SK-N-SH treated with all-trans-retinoic acid at 6 μM for 48 hours (cell line): Measurements from ENCODE around the gene EPHB6.

Experiments used
- ATAC-seq: fragments of 200-7000 bp; cut with Tn5 transposase; 3 replicates; pipeline ENCODE4 v1.9.1; 2020; ENCODE audit warnings: mild to moderate bottlenecking, moderate library complexity
- ARNTL ChIP-seq: fragments of 450-650 bp; formaldehyde crosslinking; IDR thresholded peaks from 2 replicates; pipeline ENCODE4 v1.5.0; 2020; ENCODE audit warnings: low read depth, mild to moderate bottlenecking, moderate library complexity, borderline replicate concordance
- BACH2 ChIP-seq: fragments of 250-450 bp; sonication (Bioruptor Pico); IDR thresholded peaks from 2 replicates; pipeline ENCODE4 v1.9.0; 2021; ENCODE audit warnings: mild to moderate bottlenecking, borderline replicate concordance
- CREB5 ChIP-seq: fragments of 250-450 bp; sonication (Bioruptor Pico); IDR thresholded peaks from 2 replicates; pipeline ENCODE4 v1.5.1; 2020; ENCODE audit warnings: low read depth, mild to moderate bottlenecking, moderate library complexity
- CSDC2 ChIP-seq: fragments of 250-450 bp; sonication (Bioruptor Pico); IDR thresholded peaks from 2 replicates; pipeline ENCODE4 v1.5.0; 2020; ENCODE audit warnings: mild to moderate bottlenecking, moderate library complexity
- CSRNP3 ChIP-seq: fragments of 250-450 bp; sonication (Bioruptor Pico); IDR thresholded peaks from 2 replicates; pipeline ENCODE4 v1.5.1; 2021; ENCODE audit warnings: mild to moderate bottlenecking, moderate library complexity
- ESRRG ChIP-seq: fragments of 250-450 bp; sonication (Bioruptor Pico); IDR thresholded peaks from 2 replicates; pipeline ENCODE4 v1.6.1; 2021; ENCODE audit warnings: mild to moderate bottlenecking
- GLIS3 ChIP-seq: fragments of 250-450 bp; sonication (Bioruptor Pico); IDR thresholded peaks from 2 replicates; pipeline ENCODE4 v1.5.0; 2020; ENCODE audit warnings: mild to moderate bottlenecking, moderate library complexity
- ISL1 ChIP-seq: fragments of 250-450 bp; sonication (Bioruptor Pico); IDR thresholded peaks from 2 replicates; pipeline ENCODE4 v2.1.2; 2022; ENCODE audit warnings: mild to moderate bottlenecking, moderate library complexity
- OSR1 ChIP-seq: fragments of 250-450 bp; sonication (Bioruptor Pico); IDR thresholded peaks from 2 replicates; pipeline ENCODE4 v1.8.0; 2022; ENCODE audit warnings: moderate library complexity, mild to moderate bottlenecking, inconsistent platforms
- POU6F1 ChIP-seq: fragments of 250-450 bp; sonication (Bioruptor Pico); IDR thresholded peaks from 2 replicates; pipeline ENCODE4 v1.8.0; 2021; ENCODE audit warnings: low read depth, mild to moderate bottlenecking, moderate library complexity, borderline replicate concordance
- PPARA ChIP-seq: fragments of 250-450 bp; sonication (Bioruptor Pico); IDR thresholded peaks from 2 replicates; pipeline ENCODE4 v1.5.0; 2020; ENCODE audit warnings: mild to moderate bottlenecking, borderline replicate concordance
- RARB ChIP-seq: fragments of 250-450 bp; sonication (Bioruptor Pico); IDR thresholded peaks from 2 replicates; pipeline ENCODE4 v1.8.0; 2021; ENCODE audit warnings: mild to moderate bottlenecking, moderate library complexity
- TCF4 ChIP-seq: fragments of 250-450 bp; sonication (Bioruptor Pico); IDR thresholded peaks from 2 replicates; pipeline ENCODE4 v1.8.0; 2021; ENCODE audit warnings: mild to moderate bottlenecking, moderate library complexity, borderline replicate concordance
- TOX ChIP-seq: fragments of 250-450 bp; sonication (Bioruptor Pico); IDR thresholded peaks from 2 replicates; pipeline ENCODE4 v1.8.0; 2021; ENCODE audit warnings: mild to moderate bottlenecking, moderate library complexity, borderline replicate concordance
- ZC3H10 ChIP-seq: fragments of 250-450 bp; sonication (Bioruptor Pico); IDR thresholded peaks from 2 replicates; pipeline ENCODE4 v1.5.1; 2021; ENCODE audit warnings: mild to moderate bottlenecking, moderate library complexity
- ZFP3 ChIP-seq: fragments of 250-450 bp; sonication (Bioruptor Pico); IDR thresholded peaks from 2 replicates; pipeline ENCODE4 v1.5.0; 2020; ENCODE audit warnings: mild to moderate bottlenecking, moderate library complexity
- ZFP30 ChIP-seq: fragments of 450-650 bp; formaldehyde crosslinking; IDR thresholded peaks from 2 replicates; pipeline ENCODE4 v1.5.0; 2022; ENCODE audit warnings: mild to moderate bottlenecking, moderate library complexity
- ZNF565 ChIP-seq: fragments of 450-650 bp; formaldehyde crosslinking; conservative IDR thresholded peaks from 2 replicates; pipeline ENCODE4 v1.5.0; 2020; ENCODE audit warnings: low read depth, mild to moderate bottlenecking, moderate library complexity
- ZNF70 ChIP-seq: fragments of 450-650 bp; formaldehyde crosslinking; IDR thresholded peaks from 2 replicates; pipeline ENCODE4 v1.5.0; 2020; ENCODE audit warnings: mild to moderate bottlenecking, moderate library complexity
- ZNF8 ChIP-seq: fragments of 450-650 bp; formaldehyde crosslinking; IDR thresholded peaks from 2 replicates; pipeline ENCODE4 v1.5.0; 2020; ENCODE audit warnings: mild to moderate bottlenecking, moderate library complexity
- TF ChIP-seq, protein P1 (sequence below): fragments of 250-450 bp; sonication (Bioruptor Pico); IDR thresholded peaks from 2 replicates; pipeline ENCODE4 v1.5.0; 2020; ENCODE audit warnings: mild to moderate bottlenecking, moderate library complexity

EPHB6 gene

DNA sequence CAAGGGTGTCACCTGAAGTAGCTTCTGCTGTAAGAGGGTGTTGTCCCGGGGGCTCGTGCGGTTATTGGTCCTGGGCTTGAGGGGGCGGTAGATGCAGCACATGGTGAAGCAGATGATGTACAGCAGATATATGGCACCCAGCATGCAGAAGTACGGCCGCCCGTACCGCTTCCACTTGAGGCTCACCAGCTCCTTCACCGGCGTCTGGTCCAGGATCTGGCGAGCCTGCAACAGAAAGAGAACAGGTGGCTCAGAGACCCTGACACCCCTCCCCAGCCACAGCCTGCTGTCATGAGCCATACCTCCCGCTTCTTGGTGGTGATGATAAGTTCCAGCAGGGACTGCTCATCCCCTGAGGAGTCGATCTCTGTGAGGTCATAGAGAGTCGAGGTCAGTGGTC lies 20.6 kb downstream of the EPHB6 start:
- ATAC-seq: no peak
- TF ChIP-seq, protein P1, sequence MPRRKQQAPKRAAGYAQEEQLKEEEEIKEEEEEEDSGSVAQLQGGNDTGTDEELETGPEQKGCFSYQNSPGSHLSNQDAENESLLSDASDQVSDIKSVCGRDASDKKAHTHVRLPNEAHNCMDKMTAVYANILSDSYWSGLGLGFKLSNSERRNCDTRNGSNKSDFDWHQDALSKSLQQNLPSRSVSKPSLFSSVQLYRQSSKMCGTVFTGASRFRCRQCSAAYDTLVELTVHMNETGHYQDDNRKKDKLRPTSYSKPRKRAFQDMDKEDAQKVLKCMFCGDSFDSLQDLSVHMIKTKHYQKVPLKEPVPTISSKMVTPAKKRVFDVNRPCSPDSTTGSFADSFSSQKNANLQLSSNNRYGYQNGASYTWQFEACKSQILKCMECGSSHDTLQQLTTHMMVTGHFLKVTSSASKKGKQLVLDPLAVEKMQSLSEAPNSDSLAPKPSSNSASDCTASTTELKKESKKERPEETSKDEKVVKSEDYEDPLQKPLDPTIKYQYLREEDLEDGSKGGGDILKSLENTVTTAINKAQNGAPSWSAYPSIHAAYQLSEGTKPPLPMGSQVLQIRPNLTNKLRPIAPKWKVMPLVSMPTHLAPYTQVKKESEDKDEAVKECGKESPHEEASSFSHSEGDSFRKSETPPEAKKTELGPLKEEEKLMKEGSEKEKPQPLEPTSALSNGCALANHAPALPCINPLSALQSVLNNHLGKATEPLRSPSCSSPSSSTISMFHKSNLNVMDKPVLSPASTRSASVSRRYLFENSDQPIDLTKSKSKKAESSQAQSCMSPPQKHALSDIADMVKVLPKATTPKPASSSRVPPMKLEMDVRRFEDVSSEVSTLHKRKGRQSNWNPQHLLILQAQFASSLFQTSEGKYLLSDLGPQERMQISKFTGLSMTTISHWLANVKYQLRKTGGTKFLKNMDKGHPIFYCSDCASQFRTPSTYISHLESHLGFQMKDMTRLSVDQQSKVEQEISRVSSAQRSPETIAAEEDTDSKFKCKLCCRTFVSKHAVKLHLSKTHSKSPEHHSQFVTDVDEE: no peak
- TF ChIP-seq POU6F1 (CRISPR knock-in tag): no peak
- no peak for TF ChIP-seq ZC3H10 (CRISPR knock-in tag)
- TF ChIP-seq ZNF565 (CRISPR knock-in tag): no peak
- TF ChIP-seq TOX: no peak
- no peak for TF ChIP-seq ISL1 (CRISPR knock-in tag)
- TF ChIP-seq PPARA (CRISPR knock-in tag): no peak
- no peak for TF ChIP-seq CREB5 (CRISPR knock-in tag)
- no peak for TF ChIP-seq CSDC2 (CRISPR knock-in tag)
- TF ChIP-seq BACH2 (CRISPR knock-in tag): no peak
- no peak for TF ChIP-seq ZNF8 (CRISPR knock-in tag)
- TF ChIP-seq TCF4: no peak
- no peak for TF ChIP-seq OSR1 (CRISPR knock-in tag)
- no peak for TF ChIP-seq ZFP3 (CRISPR knock-in tag)
- TF ChIP-seq CSRNP3 (CRISPR knock-in tag): no peak
- no peak for TF ChIP-seq RARB (CRISPR knock-in tag)
- TF ChIP-seq ARNTL (CRISPR knock-in tag): no peak
- no peak for TF ChIP-seq ZNF70 (CRISPR knock-in tag)

DNA sequence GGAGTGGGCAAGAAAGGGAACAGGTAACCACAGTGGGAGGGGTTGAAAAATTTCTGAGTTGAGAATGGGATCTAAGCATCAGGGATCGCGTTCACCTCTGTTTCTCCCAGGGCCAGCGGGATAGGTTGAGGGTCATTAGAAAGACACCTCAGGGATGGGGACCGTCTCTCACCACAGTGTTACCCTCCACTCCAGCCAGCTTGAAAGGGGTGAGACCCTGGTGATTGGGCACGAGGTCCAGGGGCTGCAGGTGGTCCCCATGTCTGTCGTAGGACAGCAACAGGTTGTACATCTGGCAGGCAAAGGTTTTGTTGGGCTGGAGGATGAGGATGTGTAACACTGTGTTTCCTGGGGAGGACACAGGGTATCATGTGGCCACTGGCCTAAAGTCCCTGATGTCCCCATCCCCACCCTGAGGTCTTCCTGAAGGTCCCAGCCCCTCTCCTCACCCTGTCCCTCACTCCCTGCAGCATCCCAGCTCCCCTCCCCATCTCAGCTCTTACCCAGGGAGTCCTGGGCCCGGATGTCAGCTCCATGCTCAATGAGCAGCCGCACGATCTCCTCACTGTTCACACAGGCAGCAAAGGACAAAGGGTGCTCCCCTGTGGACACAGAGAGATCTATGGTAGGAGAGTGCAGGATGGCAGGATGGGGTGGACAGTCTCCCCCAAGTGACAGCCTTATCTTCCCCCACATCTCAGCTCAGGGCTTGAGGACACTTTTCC lies 21.5 kb downstream of the EPHB6 start:
- TF ChIP-seq GLIS3 (CRISPR knock-in tag) (no peak), ZFP30 (CRISPR knock-in tag) (no peak), ZNF70 (CRISPR knock-in tag) (no peak), BACH2 (CRISPR knock-in tag) (no peak), ZNF565 (CRISPR knock-in tag) (no peak), OSR1 (CRISPR knock-in tag) (no peak), ZFP3 (CRISPR knock-in tag) (no peak), PPARA (CRISPR knock-in tag) (no peak), ZNF8 (CRISPR knock-in tag) (no peak), CSRNP3 (CRISPR knock-in tag) (no peak), ESRRG (CRISPR knock-in tag) (no peak), TOX (no peak), POU6F1 (CRISPR knock-in tag) (no peak)

More for the DNA sequence above, 21.5 kb downstream of the EPHB6 start:
- no peak for ATAC-seq
